Subcutaneous adipose tissue (tissue), 4 donors: ENCODE data around the gene PRL. TPM values are rescaled to one million over a fixed set of nuclear protein-coding genes. Genes with fewer than 3 reads are reported as not detected.

Experiments used
- total RNA-seq, 4 donors: library from RNA; depleted of rRNA; stranded (reverse); fragments of >200 nt; gene quantifications; one replicate each; pipeline ENCODE4 v1.1.0, GENCODE V29; 2016
- TF ChIP-seq, protein P1 (sequence below): fragments of 450-650 bp; IDR thresholded peaks from one replicate; pipeline ENCODE4 v1.5.1; 2016; ENCODE audit warnings: low read depth, mild to moderate bottlenecking, control low read depth, antibody characterized with exemption, moderate library complexity

PRL gene
- total RNA-seq, 4 donors from 2014 or later = 0.98 TPM; not detected in 3

DNA sequence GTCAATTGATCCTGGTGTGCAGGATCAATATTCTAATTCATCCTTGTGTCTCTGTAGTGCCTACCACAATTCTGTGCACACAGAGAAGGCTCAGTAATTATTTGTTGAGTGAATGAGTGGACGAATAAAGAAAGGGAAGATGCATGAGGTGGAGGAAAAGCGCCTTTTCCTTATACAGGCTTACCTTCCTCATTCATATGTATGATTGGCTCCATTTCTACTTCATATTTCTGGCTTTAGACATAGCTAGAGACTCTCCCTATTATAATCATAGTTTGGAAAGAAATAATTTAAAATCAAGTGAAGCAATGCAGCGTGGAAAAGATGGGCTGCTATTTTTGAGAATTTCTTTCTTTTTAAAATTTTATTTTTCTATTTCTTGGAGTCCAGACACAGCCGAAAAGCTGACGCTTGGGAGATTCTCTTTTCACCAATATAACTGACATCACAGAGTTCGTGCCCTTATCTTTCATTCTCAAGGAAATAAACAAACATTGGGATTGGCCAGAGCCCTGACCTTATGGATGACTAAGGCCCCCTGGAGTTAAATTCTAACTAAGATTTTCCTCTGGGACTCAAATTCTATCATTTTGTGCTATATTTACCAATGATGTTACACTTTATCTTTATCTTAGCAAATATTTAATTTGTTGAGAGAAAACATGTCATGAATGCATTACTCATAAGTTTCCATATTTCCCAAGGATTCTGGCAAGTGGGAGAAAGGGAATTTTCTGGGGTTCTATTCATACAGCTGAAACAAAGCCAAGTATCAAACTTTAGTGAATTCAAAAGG lies 48.1 kb downstream of the PRL start:
- TF ChIP-seq, protein P1, sequence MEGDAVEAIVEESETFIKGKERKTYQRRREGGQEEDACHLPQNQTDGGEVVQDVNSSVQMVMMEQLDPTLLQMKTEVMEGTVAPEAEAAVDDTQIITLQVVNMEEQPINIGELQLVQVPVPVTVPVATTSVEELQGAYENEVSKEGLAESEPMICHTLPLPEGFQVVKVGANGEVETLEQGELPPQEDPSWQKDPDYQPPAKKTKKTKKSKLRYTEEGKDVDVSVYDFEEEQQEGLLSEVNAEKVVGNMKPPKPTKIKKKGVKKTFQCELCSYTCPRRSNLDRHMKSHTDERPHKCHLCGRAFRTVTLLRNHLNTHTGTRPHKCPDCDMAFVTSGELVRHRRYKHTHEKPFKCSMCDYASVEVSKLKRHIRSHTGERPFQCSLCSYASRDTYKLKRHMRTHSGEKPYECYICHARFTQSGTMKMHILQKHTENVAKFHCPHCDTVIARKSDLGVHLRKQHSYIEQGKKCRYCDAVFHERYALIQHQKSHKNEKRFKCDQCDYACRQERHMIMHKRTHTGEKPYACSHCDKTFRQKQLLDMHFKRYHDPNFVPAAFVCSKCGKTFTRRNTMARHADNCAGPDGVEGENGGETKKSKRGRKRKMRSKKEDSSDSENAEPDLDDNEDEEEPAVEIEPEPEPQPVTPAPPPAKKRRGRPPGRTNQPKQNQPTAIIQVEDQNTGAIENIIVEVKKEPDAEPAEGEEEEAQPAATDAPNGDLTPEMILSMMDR = no peak

DNA sequence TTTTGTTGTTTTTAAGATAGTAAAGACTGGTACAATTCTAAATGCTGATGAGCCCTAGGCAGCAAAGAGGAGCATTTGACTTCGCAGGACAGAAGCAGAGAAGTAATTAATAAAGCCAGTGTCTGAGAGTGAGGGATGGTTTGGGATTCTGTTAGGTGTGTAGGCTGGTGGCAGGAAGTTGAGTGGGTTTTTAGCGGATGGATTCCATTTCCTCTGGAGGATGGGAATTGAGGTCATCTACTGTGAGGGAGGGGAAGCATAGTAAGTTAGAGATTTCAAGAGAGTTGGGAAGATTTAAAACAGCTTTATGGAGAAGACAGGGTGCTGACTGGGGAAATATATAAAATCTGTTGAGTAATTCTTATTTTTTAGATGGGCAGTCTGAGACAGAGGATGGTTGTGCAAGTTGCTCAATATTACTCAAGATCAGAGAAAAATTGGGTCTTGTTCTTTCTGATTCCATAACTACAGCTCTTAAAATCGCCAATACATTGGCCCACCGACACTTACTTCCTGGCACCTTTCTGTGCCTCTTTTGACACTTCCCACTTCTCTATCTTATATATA lies 48.8 kb downstream of the PRL start:
- TF ChIP-seq, protein P1 = no peak

DNA sequence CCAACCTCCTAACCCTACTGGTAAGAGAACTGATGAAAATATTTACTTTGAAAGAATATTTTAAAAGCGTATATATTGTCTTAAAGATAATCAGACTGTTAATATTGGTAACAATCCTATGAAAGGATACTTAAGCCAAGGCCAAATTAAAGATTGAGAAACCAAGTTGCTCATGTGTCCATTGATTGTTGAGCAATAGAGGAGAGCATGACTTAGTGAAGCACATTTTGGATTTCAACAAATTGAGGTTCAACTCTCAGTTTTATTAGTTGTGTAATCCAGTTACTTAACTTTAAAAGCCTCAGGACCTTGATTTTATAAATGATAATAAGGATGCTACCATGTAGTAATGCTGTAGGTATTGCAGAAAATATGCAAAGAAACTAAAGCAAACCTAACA lies 56.8 kb downstream of the PRL start:
- TF ChIP-seq, protein P1 = no peak

DNA sequence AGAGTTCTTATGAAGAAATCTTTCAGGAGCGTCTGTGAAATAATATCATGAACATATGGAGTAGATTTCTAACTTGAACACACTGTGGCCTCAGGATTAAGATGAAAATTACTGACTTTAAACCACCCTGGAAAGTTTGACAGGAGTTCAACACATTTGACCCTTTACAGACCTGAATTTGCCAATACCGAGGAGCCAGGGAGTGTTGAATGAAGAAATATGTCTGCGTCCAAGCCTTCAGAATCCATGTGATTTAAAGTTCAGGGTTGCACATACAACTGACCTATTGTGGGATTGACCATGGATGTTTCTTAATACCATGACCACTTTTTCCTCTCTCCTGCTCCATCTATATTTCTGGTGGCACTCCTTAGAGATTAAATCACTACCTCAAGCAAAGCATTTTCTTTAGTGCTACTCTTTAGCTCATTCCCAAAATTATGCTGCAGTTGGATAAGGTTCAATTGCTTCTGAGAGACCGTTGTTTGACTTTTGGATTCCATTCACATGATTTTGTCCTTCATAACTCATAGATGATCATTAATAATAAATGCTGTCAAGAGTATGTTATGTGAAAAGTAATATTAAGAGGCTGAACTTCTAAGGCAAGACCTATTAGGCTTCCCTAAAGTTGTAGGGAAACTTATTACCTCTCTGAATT lies 57.4 kb downstream of the PRL start:
- TF ChIP-seq, protein P1 = no peak

GRCh38 chr6:22238861-22239260 lies 58.0 kb downstream of the PRL start:
- TF ChIP-seq, protein P1 = no peak

DNA sequence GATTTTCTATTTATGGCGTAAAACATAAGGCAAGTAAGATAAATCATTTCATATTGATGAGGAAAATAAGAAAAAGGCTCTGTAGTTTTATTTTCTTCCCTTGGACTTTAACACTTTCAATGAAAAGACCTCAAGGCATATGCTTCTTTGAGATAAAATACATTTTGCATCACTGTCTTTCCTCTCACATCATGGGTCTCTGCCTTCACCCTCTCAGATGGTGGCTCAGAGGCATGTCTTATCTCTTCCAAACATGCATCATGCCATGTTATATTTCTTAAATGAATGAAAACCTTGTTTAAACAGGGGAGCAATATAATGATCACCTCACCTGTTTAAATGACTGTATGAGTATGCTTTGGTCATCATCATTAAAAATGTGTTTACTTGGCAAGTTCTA lies 59.3 kb downstream of the PRL start:
- TF ChIP-seq, protein P1 = no peak
